ENCODE data around the gene FSCN2.

Gene FSCN2

GRCh38 chr17:81489998-81490992 is 37.9 kb upstream of the FSCN2 start:
- Histone ChIP-seq H3K4me1 (ENCODE audit: insufficient read depth, low read length, severe bottlenecking) (peaks cover 11% of the 10 kb centered on the region), H3K9ac (ENCODE audit: low read length) (no peak overlapping the region), H3K9me3 (ENCODE audit: low read length) (no peaks in the 10 kb centered on the region), H3K36me3 (ENCODE audit: insufficient read depth, low read length) (no peaks in the 10 kb centered on the region), H3K4me3 (ENCODE audit: low read depth, low read length, poor library complexity, severe bottlenecking) (no peak overlapping the region), H3K27me3 (ENCODE audit: insufficient read depth, low read length) (peaks cover 4% of the 10 kb centered on the region; the same call in 1 of the 2 replicates), H3K4me2 (ENCODE audit: low read length) (no peak overlapping the region), H4K20me1 (ENCODE audit: insufficient read depth, low read length) (no peaks in the 10 kb centered on the region), H3K79me2 (ENCODE audit: insufficient read depth, low read length) (no peaks in the 10 kb centered on the region), H3K9me2 (ENCODE audit: low read depth, low read length) (no peaks in the 10 kb centered on the region), H3K27ac (ENCODE audit: low read depth, low read length, poor library complexity, severe bottlenecking) (no peak overlapping the region), H3F3A (ENCODE audit: insufficient read depth, low read length) (no peaks in the 10 kb centered on the region), H2AFZ (ENCODE audit: low read length) (no peak overlapping the region)
- TF ChIP-seq CTCF (IDR thresholded peaks at IDR 0.05; ENCODE audit: low read length) = no peak
- TF ChIP-seq EZH2 (IDR thresholded peaks at IDR 0.05; ENCODE audit: borderline replicate concordance, low read length) = no peak

GRCh38 chr17:81491181-81491581 is 37.0 kb upstream of the FSCN2 start:
- Histone ChIP-seq H2AFZ (ENCODE audit: low read length) (no peak overlapping the region), H3K4me1 (ENCODE audit: insufficient read depth, low read length, severe bottlenecking) (peaks cover 11% of the 10 kb centered on the region), H3K36me3 (ENCODE audit: insufficient read depth, low read length) (no peaks in the 10 kb centered on the region), H3F3A (ENCODE audit: insufficient read depth, low read length) (no peaks in the 10 kb centered on the region), H3K9me2 (ENCODE audit: low read depth, low read length) (no peaks in the 10 kb centered on the region), H3K27ac (ENCODE audit: low read depth, low read length, poor library complexity, severe bottlenecking) (no peak overlapping the region), H4K20me1 (ENCODE audit: insufficient read depth, low read length) (no peaks in the 10 kb centered on the region), H3K27me3 (ENCODE audit: insufficient read depth, low read length) (peaks cover 9% of the 10 kb centered on the region; the same call in 1 of the 2 replicates), H3K79me2 (ENCODE audit: insufficient read depth, low read length) (no peaks in the 10 kb centered on the region), H3K9me3 (ENCODE audit: low read length) (no peaks in the 10 kb centered on the region), H3K4me3 (ENCODE audit: low read depth, low read length, poor library complexity, severe bottlenecking) (no peak overlapping the region), H3K4me2 (ENCODE audit: low read length) (no peak overlapping the region), H3K9ac (ENCODE audit: low read length) (no peak overlapping the region)
- TF ChIP-seq EZH2 (IDR thresholded peaks at IDR 0.05; ENCODE audit: borderline replicate concordance, low read length) = no peak

GRCh38 chr17:81491761-81492160 is 36.4 kb upstream of the FSCN2 start:
- H3K9me2 ChIP-seq (ENCODE audit: low read depth, low read length) = no peaks in the 10 kb centered on the region
- no peak overlapping the region for H2AFZ ChIP-seq (ENCODE audit: low read length)
- H4K20me1 ChIP-seq (ENCODE audit: insufficient read depth, low read length) = no peaks in the 10 kb centered on the region
- H3K4me1 ChIP-seq (ENCODE audit: insufficient read depth, low read length, severe bottlenecking) = peaks cover 11% of the 10 kb centered on the region
- H3K27ac ChIP-seq (ENCODE audit: low read depth, low read length, poor library complexity, severe bottlenecking) = no peak overlapping the region
- H3K79me2 ChIP-seq (ENCODE audit: insufficient read depth, low read length) = no peaks in the 10 kb centered on the region
- no peak for TF ChIP-seq EZH2 (IDR thresholded peaks at IDR 0.05; ENCODE audit: borderline replicate concordance, low read length)
- no peak for TF ChIP-seq CTCF (IDR thresholded peaks at IDR 0.05; ENCODE audit: low read length)
- H3K4me2 ChIP-seq (ENCODE audit: low read length) = no peak overlapping the region
- H3K9ac ChIP-seq (ENCODE audit: low read length) = no peak overlapping the region
- H3K4me3 ChIP-seq (ENCODE audit: low read depth, low read length, poor library complexity, severe bottlenecking) = no peak overlapping the region
- peaks cover 9% of the 10 kb centered on the region; the same call in 1 of the 2 replicates for H3K27me3 ChIP-seq (ENCODE audit: insufficient read depth, low read length)
- H3K36me3 ChIP-seq (ENCODE audit: insufficient read depth, low read length) = no peaks in the 10 kb centered on the region
- H3K9me3 ChIP-seq (ENCODE audit: low read length) = no peaks in the 10 kb centered on the region
- no peaks in the 10 kb centered on the region for H3F3A ChIP-seq (ENCODE audit: insufficient read depth, low read length)
